Lower leg skin (tissue), 4 donors: ENCODE data around the gene ZNF32. TPM values are rescaled to one million over a fixed set of nuclear protein-coding genes. Genes with fewer than 3 reads are reported as not detected.
A peak's percentile ranks its signal among the peaks of the same experiment; 100 is the strongest.

Experiments
- DNase-seq, 2 donors: peaks; one replicate each; pipeline ENCODE4 v3.0.0-alpha.2; 2019; ENCODE audit warnings: low spot score in 2 of 2
- H3K4me3 ChIP-seq: fragments of 200-600 bp; sonication (generic); 2 replicates; pipeline ENCODE4 v1.5.1; 2017; ENCODE audit warnings: mild to moderate bottlenecking, low read depth; ENCODE audit not compliant: poor library complexity, severe bottlenecking
- CTCF ChIP-seq, 3 donors: fragments of 450-650 bp; IDR thresholded peaks; one replicate each; pipeline ENCODE4 v1.5.1; 2016; ENCODE audit warnings: antibody characterized with exemption in 3 of 3, mild to moderate bottlenecking in 3 of 3, moderate library complexity in 2 of 3
- POLR2A ChIP-seq, 2 donors: fragments of 450-650 bp; IDR thresholded peaks; one replicate each; pipeline ENCODE4 v1.6.1; 2016 to 2017; ENCODE audit warnings: antibody characterized with exemption in 2 of 2, mild to moderate bottlenecking in 1 of 2, moderate library complexity in 1 of 2
- WGBS, 2 donors: methylation state at CpG; one replicate each; pipeline ENCODE4 v1.1.5; 2018; 5-methylcytosine and 5-hydroxymethylcytosine counted together
- intact Hi-C: fragments of 100-400 bp; cut with DNase I; formaldehyde crosslinking; loops from one replicate; pipeline ENCODE4 v1.15.0; 2023; ENCODE audit warnings: low total_unique reads
- total RNA-seq, 4 donors: library from RNA; depleted of rRNA; stranded (reverse); fragments of >200 nt; gene quantifications; one replicate each; pipeline ENCODE4 v1.1.0, GENCODE V29; 2016

ZNF32 gene
- total RNA-seq, 4 donors from 2014 or later = 27.3 to 36.8 (median 33.4) TPM

GRCh38 chr10:43694526-43694925 is 45.8 kb upstream of the ZNF32 start:
- intact Hi-C loops = no loop called here
- WGBS, 2 donors = 95 to 98% methylated on average over 7 of the region's 7 CpGs
- no peak for DNase-seq
- H3K4me3 ChIP-seq = no peak overlapping the region
- TF ChIP-seq CTCF (IDR thresholded peaks at IDR 0.05) (no peak), POLR2A (IDR thresholded peaks at IDR 0.05) (no peak)

- no peak for DNase-seq
- WGBS, 2 donors = 84% methylated on average over 3 of the region's 3 CpGs
- no peak overlapping the region for H3K4me3 ChIP-seq
- TF ChIP-seq POLR2A (IDR thresholded peaks at IDR 0.05) = no peak
- no peak for TF ChIP-seq CTCF (IDR thresholded peaks at IDR 0.05)
- intact Hi-C loops = no loop called here
Observed at GRCh38 chr10:43693602-43694001, 44.9 kb upstream of the ZNF32 start.

GRCh38 chr10:43692051-43692825 is 43.6 kb upstream of the ZNF32 start:
- WGBS, 2 donors = 68 to 75% methylated on average over 10 of the region's 10 CpGs
- H3K4me3 ChIP-seq = no peak overlapping the region
- intact Hi-C loops = no loop called here
- DNase-seq = no peak
- TF ChIP-seq CTCF (IDR thresholded peaks at IDR 0.05) (no peak), POLR2A (IDR thresholded peaks at IDR 0.05) (no peak)

GRCh38 chr10:43691485-43691884 is 42.8 kb upstream of the ZNF32 start:
- TF ChIP-seq POLR2A (IDR thresholded peaks at IDR 0.05) = no peak
- TF ChIP-seq CTCF (IDR thresholded peaks at IDR 0.05) = no peak
- no peak for DNase-seq
- intact Hi-C loops = no loop called here
- 58 to 67% methylated on average over 2 of the region's 2 CpGs for WGBS, 2 donors
- H3K4me3 ChIP-seq = no peak overlapping the region

- intact Hi-C loops = loop anchor here (10.0 kb wide), 1 partner anchor 625 kb away; no protein-coding TSS in a partner anchor
- TF ChIP-seq POLR2A (IDR thresholded peaks at IDR 0.05) = no peak
- TF ChIP-seq CTCF (IDR thresholded peaks at IDR 0.05) = no peak
- WGBS, 2 donors = 2 to 5% methylated on average over 30 to 55 of the region's 65 CpGs
- peak; percentile 68 to 97 for DNase-seq
- peak overlapping the region; percentile 24 for H3K4me3 ChIP-seq
Observed at GRCh38 chr10:43689955-43690771, 41.5 kb upstream of the ZNF32 start.
